Fibroblast of villous mesenchyme (primary cell): ENCODE measurements around the gene SRGAP3. TPM values are rescaled to one million over a fixed set of nuclear protein-coding genes. Genes with fewer than 3 reads are reported as not detected.

Experiments used
- DNase-seq: peaks from one replicate; pipeline ENCODE4 v3.0.0-alpha.2; 2010; ENCODE audit warnings: low read depth
- H3K4me3 ChIP-seq: 2 replicates; pipeline ENCODE4 v1.5.1; 2011; ENCODE audit warnings: low read depth, mild to moderate bottlenecking, low read length
- CTCF ChIP-seq: IDR thresholded peaks from 2 replicates; pipeline ENCODE4 v1.5.1; 2012; ENCODE audit warnings: low read depth, mild to moderate bottlenecking, low read length; ENCODE audit not compliant: insufficient read depth
- total RNA-seq: library from RNA; depleted of rRNA; stranded (reverse); fragments of >200 nt; gene quantifications from 2 replicates; pipeline ENCODE4 v1.2.3, GENCODE V29; 2012

SRGAP3 gene
- total RNA-seq, 1 donor = 3.5 TPM

- TF ChIP-seq CTCF = peak; percentile 98
- no peak overlapping the region for H3K4me3 ChIP-seq
- DNase-seq = peak; percentile 72
Measured at GRCh38 chr3:8970971-8971589, 278.4 kb downstream of the SRGAP3 start.

- H3K4me3 ChIP-seq = no peak overlapping the region
- TF ChIP-seq CTCF = no peak
- DNase-seq = no peak
Measured at GRCh38 chr3:8969241-8969640, 280.2 kb downstream of the SRGAP3 start.

GRCh38 chr3:8968375-8968882 is 281.0 kb downstream of the SRGAP3 start:
- no peak for DNase-seq
- TF ChIP-seq CTCF = no peak
- H3K4me3 ChIP-seq = no peak overlapping the region

GRCh38 chr3:8967553-8967952 is 281.9 kb downstream of the SRGAP3 start:
- no peak for DNase-seq
- H3K4me3 ChIP-seq = no peak overlapping the region
- no peak for TF ChIP-seq CTCF

GRCh38 chr3:8966820-8967348 is 282.6 kb downstream of the SRGAP3 start:
- DNase-seq = no peak
- no peak for TF ChIP-seq CTCF
- H3K4me3 ChIP-seq = no peak overlapping the region

GRCh38 chr3:8966150-8966819 is 283.2 kb downstream of the SRGAP3 start:
- TF ChIP-seq CTCF = no peak
- DNase-seq = no peak
- no peak overlapping the region for H3K4me3 ChIP-seq
